Pancreas (tissue), 10 donors: ENCODE results near the gene ADCY5. TPM values are rescaled to one million over a fixed set of nuclear protein-coding genes. Genes with fewer than 3 reads are reported as not detected.
A peak's percentile ranks its signal among the peaks of the same experiment; 100 is the strongest.

Source experiments
- ATAC-seq, 4 donors: fragments of 200-7000 bp; cut with Tn5 transposase; one replicate each; pipeline versions ENCODE4 v1.8.0 to v1.9.1; 2020; ENCODE audit warnings: mild to moderate bottlenecking in 4 of 4, moderate library complexity in 4 of 4
- DNase-seq, 6 donors: peaks; one replicate each; pipeline ENCODE4 v3.0.0-alpha.2; 2020
- FAIRE-seq: peaks from 2 replicates; lab custom pipeline; 2012; peaks lifted over from hg19 to GRCh38; lab: Jason Lieb, UNC
- H3K27ac ChIP-seq, 4 donors: fragments of 200-600 bp; sonication (generic); 1 replicate in 3 of 4; 2 replicates in 1 of 4; pipeline versions ENCODE4 v1.5.0 to v1.8.0; 2020
- H3K27me3 ChIP-seq, 4 donors: fragments of 200-600 bp; one replicate each; pipeline ENCODE4 v1.8.0; 2021
- H3K36me3 ChIP-seq, 3 donors: fragments of 200-600 bp; sonication (generic) in 1 of 3; one replicate each; pipeline versions ENCODE4 v1.5.0 to v1.8.0; 2020 to 2021
- H3K4me1 ChIP-seq, 3 donors: fragments of 200-600 bp; one replicate each; pipeline ENCODE4 v1.8.0; 2021
- H3K4me3 ChIP-seq, 4 donors: fragments of 200-600 bp; sonication (generic) in 2 of 4; one replicate each; pipeline versions ENCODE4 v1.5.0 to v1.8.0; 2020 to 2021
- H3K9me3 ChIP-seq, 4 donors: fragments of 200-600 bp; one replicate each; pipeline ENCODE4 v1.8.0; 2021
- CTCF ChIP-seq, 4 donors: fragments of 200-600 bp; sonication (generic) in 3 of 4; IDR thresholded peaks; one replicate each; pipeline versions ENCODE4 v1.5.0 to v1.8.0; 2021; ENCODE audit warnings: antibody characterized with exemption in 4 of 4
- WGBS, 2 donors: extraction: QIAGEN DNeasy Blood & Tissue Kit; methylation state at CpG; one replicate each; pipeline ENCODE4 v1.1.7; 2013; 5-methylcytosine and 5-hydroxymethylcytosine counted together
- intact Hi-C, 3 donors: fragments of 100-400 bp; cut with DNase I; formaldehyde crosslinking; loops; one replicate each; pipeline versions ENCODE4 v1.11.1 to v1.14.2; 2022
- polyA plus RNA-seq, 2 donors: library from polyadenylated mRNA; stranded (reverse); fragments of 200-250 nt; gene quantifications; one replicate each; pipeline ENCODE4 v1.2.3, GENCODE V29; 2013
- total RNA-seq, 6 donors: library from RNA; stranded (reverse); fragmentation: NEBNext Ultra II Directional in 4 of 6; extraction: Animal tissue kit (Norgen Biotek cat#: 25700) in 4 of 6; gene quantifications; one replicate each; pipeline versions ENCODE4 v1.2.1 to v1.2.4, GENCODE V29; 2021 to 2023
- donor health status: healthy with polysubstance abuse.
- donor health status: DM: no; HTN: no; CAD: no; lungs with moderate emphysema.
- donor health status: DM: no; HTN: no; CAD: no.
- donor health status: control.
- donor health status: control.
- donor health status: Bipolar disorder and iron deficiency.
- donor health status: DM: yes; HTN: yes; CAD: no.
- donor health status: DM: no; HTN: no; CAD: no.
- donor health status: DM: no; HTN: no; CAD: no.
- donor health status: DM: yes; HTN: yes; CAD: no.

Gene ADCY5
- total and polyA plus RNA-seq, 8 donors, result 6.0 to 13.4 (median 9.6) TPM

GRCh38 chr3:123305192-123305591 lies 143.7 kb downstream of the ADCY5 start:
- no peak for ATAC-seq

GRCh38 chr3:123303976-123304560 lies 144.8 kb downstream of the ADCY5 start:
- no peak for ATAC-seq
- no peak overlapping the region for H3K27ac ChIP-seq
- H3K27me3 ChIP-seq, result no peaks in the 10 kb centered on the region
- no peaks in the 10 kb centered on the region for H3K36me3 ChIP-seq
- no peak for TF ChIP-seq CTCF (IDR thresholded peaks at IDR 0.05)
- no peaks in the 10 kb centered on the region for H3K9me3 ChIP-seq
- no peaks in the 10 kb centered on the region for H3K4me1 ChIP-seq
- no peak for FAIRE-seq
- peak in 2 of 6 donors; percentile 31 to 36 for DNase-seq
- intact Hi-C loops, result no loop called here
- 83 to 86% methylated on average over 15 of the region's 15 CpGs for WGBS, 2 donors
- H3K4me3 ChIP-seq, result no peak overlapping the region

More at GRCh38 chr3:123305192-123305591, 143.7 kb downstream of the ADCY5 start:
- H3K27ac ChIP-seq, result no peak overlapping the region
- H3K4me3 ChIP-seq, result no peak overlapping the region
- H3K9me3 ChIP-seq, result no peaks in the 10 kb centered on the region
- no peaks in the 10 kb centered on the region for H3K4me1 ChIP-seq
- FAIRE-seq (no peak), DNase-seq (peak in 1 of 6 donors; percentile 6)
- no peak for TF ChIP-seq CTCF (IDR thresholded peaks at IDR 0.05)
- H3K36me3 ChIP-seq, result no peaks in the 10 kb centered on the region
- intact Hi-C loops, result no loop called here
- 82 to 92% methylated on average over 2 of the region's 2 CpGs for WGBS, 2 donors
- H3K27me3 ChIP-seq, result no peaks in the 10 kb centered on the region

- H3K36me3 ChIP-seq, result no peaks in the 10 kb centered on the region
- no peak for ATAC-seq
- H3K4me1 ChIP-seq, result no peaks in the 10 kb centered on the region
- intact Hi-C loops, result no loop called here
- 78 to 82% methylated on average over 14 of the region's 14 CpGs for whole genome bisulfite sequencing, 2 donors
- H3K9me3 ChIP-seq, result no peaks in the 10 kb centered on the region
- no peak overlapping the region for H3K27ac ChIP-seq
- FAIRE-seq, result no peak
- H3K27me3 ChIP-seq, result no peaks in the 10 kb centered on the region
- TF ChIP-seq CTCF (IDR thresholded peaks at IDR 0.05), result no peak
- DNase-seq, result peak in 2 of 6 donors; percentile 42 to 46
- no peak overlapping the region for H3K4me3 ChIP-seq
These were observed 145.9 kb downstream of the ADCY5 start for GRCh38 chr3:123302961-123303360.

- Histone ChIP-seq H3K4me3 (no peak overlapping the region), H3K27ac (no peak overlapping the region), H3K27me3 (no peaks in the 10 kb centered on the region), H3K9me3 (no peaks in the 10 kb centered on the region), H3K36me3 (no peaks in the 10 kb centered on the region), H3K4me1 (no peaks in the 10 kb centered on the region)
- ATAC-seq (no peak), FAIRE-seq (no peak), DNase-seq (peak in 2 of 6 donors; percentile 46 to 47)
- no peak for TF ChIP-seq CTCF (IDR thresholded peaks at IDR 0.05)
- intact Hi-C loops, result no loop called here
- 35 to 73% methylated on average over 2 to 4 of the region's 4 CpGs for WGBS, 2 donors
These were observed 147.3 kb downstream of the ADCY5 start for GRCh38 chr3:123301331-123302184.
